AG04450 (cell line): ENCODE results near the gene TPH2. TPM values are rescaled to one million over a fixed set of nuclear protein-coding genes. Genes with fewer than 3 reads are reported as not detected.

Experiments used
- CTCF ChIA-PET: fragments of 300-600, 350-600 bp; formaldehyde crosslinking; extraction: SDS; loops from one replicate; lab custom pipeline; 2022; ENCODE audit warnings: antibody characterized with exemption, inconsistent platforms; lab: Charles Lee
- POLR2A ChIA-PET: fragments of 350-600 bp; formaldehyde crosslinking; extraction: SDS; loops from one replicate; lab custom pipeline; 2021; ENCODE audit warnings: antibody characterized with exemption, inconsistent platforms; lab: Yijun Ruan, JAX
- DNase-seq: peaks from one replicate; pipeline ENCODE4 v3.0.0-alpha.2; 2011; ENCODE audit warnings: low read depth, low spot score
- H3K27ac ChIP-seq: one replicate; pipeline ENCODE4 v1.5.1; 2012; ENCODE audit warnings: low read depth, low read length, control low read depth
- H3K27me3 ChIP-seq: one replicate; pipeline ENCODE4 v1.6.0; 2012; ENCODE audit warnings: low read length; ENCODE audit not compliant: control insufficient read depth, insufficient read depth
- H3K4me3 ChIP-seq: 2 replicates; pipeline ENCODE4 v1.5.1; 2011; ENCODE audit warnings: mild to moderate bottlenecking, low read depth, low read length, control low read depth
- H3K9me3 ChIP-seq: 2 replicates; pipeline ENCODE4 v1.5.1; 2012; ENCODE audit warnings: low read length; ENCODE audit not compliant: control insufficient read depth, insufficient read depth
- polyA minus RNA-seq: library from RNA; depleted of rRNA, polyadenylated mRNA; stranded (reverse); fragments of >200 nt; gene quantifications from 2 replicates; pipeline ENCODE4 v1.2.3, GENCODE V29; 2011; rRNA and poly(A)+ RNA removed
- polyA plus RNA-seq: library from polyadenylated mRNA; depleted of rRNA; stranded (reverse); fragments of >200 nt; gene quantifications from 2 replicates; pipeline ENCODE4 v1.2.3, GENCODE V29; 2011; rRNA removed
- TF ChIP-seq, protein P1 (sequence below): IDR thresholded peaks from 2 replicates; pipeline ENCODE4 v1.5.1; 2011; ENCODE audit warnings: low read depth, low read length, control low read depth, inconsistent platforms

TPH2 gene
- polyA plus RNA-seq = 0.04 TPM in 1 of 2 replicates, not detected in the other
- polyA minus RNA-seq = 0.26 TPM in 1 of 2 replicates, not detected in the other

DNA sequence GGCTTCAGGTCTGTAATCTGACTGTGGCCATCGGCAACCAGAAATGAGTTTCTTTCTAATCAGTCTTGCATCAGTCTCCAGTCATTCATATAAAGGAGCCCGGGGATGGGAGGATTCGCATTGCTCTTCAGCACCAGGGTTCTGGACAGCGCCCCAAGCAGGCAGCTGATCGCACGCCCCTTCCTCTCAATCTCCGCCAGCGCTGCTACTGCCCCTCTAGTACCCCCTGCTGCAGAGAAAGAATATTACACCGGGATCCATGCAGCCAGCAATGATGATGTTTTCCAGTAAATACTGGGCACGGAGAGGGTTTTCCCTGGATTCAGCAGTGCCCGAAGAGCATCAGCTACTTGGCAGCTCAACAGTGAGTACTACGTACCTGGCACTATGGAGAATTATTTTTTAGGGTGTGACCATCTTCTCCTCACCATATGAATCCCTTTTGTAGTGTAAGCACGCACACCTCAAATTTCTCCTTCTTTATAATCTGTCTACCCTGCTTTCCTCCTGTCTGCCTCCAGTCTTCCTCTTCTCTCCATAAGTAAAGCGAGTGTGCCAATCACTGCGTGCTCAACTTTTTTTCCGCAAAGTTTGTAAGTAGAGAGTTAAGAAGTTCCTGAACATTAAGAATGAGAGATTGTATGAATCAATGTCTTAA is at the start of gene TPH2:
TSS of gene TPH2 (plus strand) at position 118 of the 658 bp plus-strand sequence. CDS start at position 260, 142 bp downstream.
- no peak within 1 kb of the TSS for H3K4me3 ChIP-seq
- TF ChIP-seq, protein P1, sequence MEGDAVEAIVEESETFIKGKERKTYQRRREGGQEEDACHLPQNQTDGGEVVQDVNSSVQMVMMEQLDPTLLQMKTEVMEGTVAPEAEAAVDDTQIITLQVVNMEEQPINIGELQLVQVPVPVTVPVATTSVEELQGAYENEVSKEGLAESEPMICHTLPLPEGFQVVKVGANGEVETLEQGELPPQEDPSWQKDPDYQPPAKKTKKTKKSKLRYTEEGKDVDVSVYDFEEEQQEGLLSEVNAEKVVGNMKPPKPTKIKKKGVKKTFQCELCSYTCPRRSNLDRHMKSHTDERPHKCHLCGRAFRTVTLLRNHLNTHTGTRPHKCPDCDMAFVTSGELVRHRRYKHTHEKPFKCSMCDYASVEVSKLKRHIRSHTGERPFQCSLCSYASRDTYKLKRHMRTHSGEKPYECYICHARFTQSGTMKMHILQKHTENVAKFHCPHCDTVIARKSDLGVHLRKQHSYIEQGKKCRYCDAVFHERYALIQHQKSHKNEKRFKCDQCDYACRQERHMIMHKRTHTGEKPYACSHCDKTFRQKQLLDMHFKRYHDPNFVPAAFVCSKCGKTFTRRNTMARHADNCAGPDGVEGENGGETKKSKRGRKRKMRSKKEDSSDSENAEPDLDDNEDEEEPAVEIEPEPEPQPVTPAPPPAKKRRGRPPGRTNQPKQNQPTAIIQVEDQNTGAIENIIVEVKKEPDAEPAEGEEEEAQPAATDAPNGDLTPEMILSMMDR = peak; percentile 83
- CTCF ChIA-PET = interaction anchor here (0.6 to 2.6 kb wide), 10 partner anchors 10 to 540 kb away, joined by 3 to 22 read pairs (median 4); no protein-coding TSS in a partner anchor
- H3K9me3 ChIP-seq = no peaks in the 10 kb centered on the region
- DNase-seq = no peak
- no peaks in the 10 kb centered on the region for H3K27me3 ChIP-seq
- H3K27ac ChIP-seq = no peak within 1 kb of the TSS
- POLR2A ChIA-PET = no interaction called here

GRCh38 chr12:71890475-71890874 is 48.2 kb upstream of the TPH2 start:
- ChIA-PET POLR2A (no interaction called here), CTCF (no interaction called here)
- Histone ChIP-seq H3K4me3 (no peak overlapping the region), H3K27me3 (no peaks in the 10 kb centered on the region), H3K27ac (no peak overlapping the region), H3K9me3 (no peaks in the 10 kb centered on the region)
- TF ChIP-seq, protein P1 = no peak
- DNase-seq = no peak

DNA sequence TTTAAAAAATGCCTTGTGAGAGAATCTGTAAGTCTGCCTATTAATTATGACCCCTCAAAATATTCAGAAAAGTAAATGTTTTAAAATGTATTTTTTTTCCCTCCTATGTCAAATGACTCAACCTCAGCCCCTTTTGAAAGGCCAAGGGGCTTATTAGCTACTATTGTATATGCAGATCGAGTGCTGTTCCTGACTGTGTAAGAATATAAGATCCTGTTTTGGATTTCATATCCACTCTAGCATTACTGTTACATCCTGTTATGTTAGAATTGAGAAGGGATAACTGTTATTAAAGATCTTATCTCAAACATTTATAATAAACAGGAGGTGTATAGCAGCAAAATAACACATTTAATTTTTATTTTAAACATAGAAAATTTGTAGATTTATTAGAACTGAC is 46.6 kb upstream of the TPH2 start:
- DNase-seq = no peak
- Histone ChIP-seq H3K27me3 (no peaks in the 10 kb centered on the region), H3K27ac (no peak overlapping the region), H3K9me3 (no peaks in the 10 kb centered on the region), H3K4me3 (no peak overlapping the region)
- TF ChIP-seq, protein P1 = no peak
- POLR2A ChIA-PET = no interaction called here
- CTCF ChIA-PET = interaction anchor here (0.7 to 1.5 kb wide), 3 partner anchors 46 to 341 kb away, joined by 3 to 5 read pairs (median 4); no protein-coding TSS in a partner anchor

DNA sequence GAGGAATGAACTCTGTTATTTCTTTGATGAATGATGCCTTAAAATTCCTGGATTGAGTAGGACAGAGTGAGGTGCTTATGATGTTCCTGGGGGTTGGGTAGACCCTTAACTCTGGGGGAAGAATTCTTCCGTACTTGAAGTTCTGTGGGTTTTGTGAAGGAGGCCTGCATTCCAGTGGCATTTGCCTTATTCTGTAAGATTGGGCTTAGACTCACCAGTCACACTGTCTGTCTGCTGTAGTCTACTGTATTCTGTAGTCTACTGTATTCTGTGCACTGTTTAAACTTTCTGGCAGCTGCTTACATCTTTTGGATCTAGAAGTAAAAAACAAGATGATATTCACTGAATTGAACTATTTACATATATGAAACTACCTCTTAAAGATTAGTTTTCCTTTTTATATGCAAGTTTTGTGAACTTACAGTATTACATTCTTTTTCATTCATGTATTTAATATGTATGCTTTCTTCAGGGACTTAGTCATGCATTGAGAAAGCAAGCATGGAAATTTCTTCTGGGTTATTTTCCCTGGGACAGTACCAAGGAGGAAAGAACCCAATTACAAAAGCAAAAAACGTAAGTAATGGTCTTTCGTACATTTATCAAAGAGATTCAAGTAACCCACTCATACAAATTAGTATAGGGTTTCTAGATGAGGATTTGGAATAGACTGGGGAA is 42.3 kb upstream of the TPH2 start:
- TF ChIP-seq, protein P1 = no peak
- CTCF ChIA-PET = no interaction called here
- H3K27me3 ChIP-seq = no peaks in the 10 kb centered on the region

GRCh38 chr12:71900091-71900490 is 38.6 kb upstream of the TPH2 start:
- H3K27ac ChIP-seq = no peak overlapping the region
- ChIA-PET POLR2A (no interaction called here), CTCF (interaction anchor here (0.7 to 3.0 kb wide), 4 partner anchors 22 to 124 kb away, joined by 3 to 14 read pairs (median 4); no protein-coding TSS in a partner anchor)
- no peak for DNase-seq
- H3K9me3 ChIP-seq = no peaks in the 10 kb centered on the region
- H3K27me3 ChIP-seq = no peaks in the 10 kb centered on the region
- H3K4me3 ChIP-seq = no peak overlapping the region
- TF ChIP-seq, protein P1 = peak; percentile 43

More for the DNA sequence above, 42.3 kb upstream of the TPH2 start:
- Histone ChIP-seq H3K4me3 (no peak overlapping the region), H3K27ac (no peak overlapping the region), H3K9me3 (no peaks in the 10 kb centered on the region)
- DNase-seq = no peak
- POLR2A ChIA-PET = no interaction called here
